Right lobe of liver (tissue), 6 donors: ENCODE results near the gene FZD2. TPM values are rescaled to one million over a fixed set of nuclear protein-coding genes. Genes with fewer than 3 reads are reported as not detected.
A peak's percentile ranks its signal among the peaks of the same experiment; 100 is the strongest.
"Not testable (repeated sequence)": the region's sequence is repeated elsewhere in the genome, so short reads cannot be mapped to it uniquely, and the experiment has no call there.

Experiments used
- ATAC-seq, 4 donors: fragments of 200-7000 bp; cut with Tn5 transposase; one replicate each; pipeline ENCODE4 v1.9.1; 2020; ENCODE audit warnings: mild to moderate bottlenecking in 4 of 4, moderate library complexity in 4 of 4
- DNase-seq, 3 donors: peaks; one replicate each; pipeline ENCODE4 v3.0.0-alpha.2; 2020
- H3K27ac ChIP-seq, 3 donors: fragments of 200-600 bp; one replicate each; pipeline ENCODE4 v1.8.0; 2022
- H3K27me3 ChIP-seq, 2 donors: fragments of 200-600 bp; one replicate each; pipeline ENCODE4 v1.8.0; 2022
- H3K36me3 ChIP-seq, 4 donors: fragments of 200-600 bp; sonication (generic) in 1 of 4; one replicate each; pipeline versions ENCODE4 v1.5.1 to v1.8.0; 2017 to 2022; ENCODE audit warnings: control low read depth in 1 of 4
- H3K4me1 ChIP-seq, 4 donors: fragments of 200-600 bp; sonication (generic) in 1 of 4; one replicate each; pipeline versions ENCODE4 v1.5.1 to v1.8.0; 2017 to 2022; ENCODE audit warnings: control low read depth in 1 of 4
- H3K4me3 ChIP-seq, 3 donors: fragments of 200-600 bp; one replicate each; pipeline ENCODE4 v1.8.0; 2022
- H3K9me3 ChIP-seq, 4 donors: fragments of 200-600 bp; sonication (generic) in 1 of 4; one replicate each; pipeline versions ENCODE4 v1.5.1 to v1.8.0; 2017 to 2022; ENCODE audit warnings: control low read depth in 1 of 4
- CTCF ChIP-seq, 4 donors: fragments of 200-600 bp in 3 of 4; fragments of 450-650 bp in 1 of 4; IDR thresholded peaks; one replicate each; pipeline versions ENCODE4 v1.5.1 to v1.8.0; 2016 to 2022; ENCODE audit warnings: antibody characterized with exemption in 4 of 4, mild to moderate bottlenecking in 2 of 4
- POLR2A ChIP-seq: fragments of 450-650 bp; IDR thresholded peaks from one replicate; pipeline ENCODE4 v1.6.1; 2017; ENCODE audit warnings: antibody characterized with exemption, mild to moderate bottlenecking
- WGBS: methylation state at CpG from one replicate; pipeline ENCODE4 v1.1.6; 2018; ENCODE audit warnings: low coverage, low lambda C conversion rate; ENCODE audit not compliant: insufficient coverage; ENCODE audit errors: missing lambda C conversion rate; 5-methylcytosine and 5-hydroxymethylcytosine counted together
- intact Hi-C, 2 donors: fragments of 100-400 bp; cut with DNase I; formaldehyde crosslinking; loops; one replicate each; pipeline versions ENCODE4 v1.11.2 to v1.14.1; 2022
- long read RNA-seq: library from polyadenylated mRNA; unstranded; transcript quantifications from one replicate; pipeline ENCODE4 v2.0.0, GENCODE V29; 2019
- total RNA-seq, 6 experiments: library from RNA; depleted of rRNA in 2 of 6; stranded (reverse); fragments of >200 nt in 2 of 6; fragmentation: NEBNext Ultra II Directional in 3 of 6; extraction: Animal tissue kit (Norgen Biotek cat#: 25700) in 3 of 6; gene quantifications; one replicate each; pipeline versions ENCODE4 v1.1.0 to v1.2.4, GENCODE V29; 2016 to 2023
- donor health status: DM: no; HTN: yes; CAD: no.
- donor health status: DM: no; HTN: no; CAD: no.
- donor health status: DM: no; HTN: no; CAD: no.
- donor health status: DM: no; HTN: yes; CAD: no.
- donor health status: DM: no; HTN: yes; CAD: no.

FZD2 gene
- total RNA-seq = under 1 TPM; 0.11 to 0.64 (median 0.28) TPM
- long read RNA-seq = 0 reads

DNA sequence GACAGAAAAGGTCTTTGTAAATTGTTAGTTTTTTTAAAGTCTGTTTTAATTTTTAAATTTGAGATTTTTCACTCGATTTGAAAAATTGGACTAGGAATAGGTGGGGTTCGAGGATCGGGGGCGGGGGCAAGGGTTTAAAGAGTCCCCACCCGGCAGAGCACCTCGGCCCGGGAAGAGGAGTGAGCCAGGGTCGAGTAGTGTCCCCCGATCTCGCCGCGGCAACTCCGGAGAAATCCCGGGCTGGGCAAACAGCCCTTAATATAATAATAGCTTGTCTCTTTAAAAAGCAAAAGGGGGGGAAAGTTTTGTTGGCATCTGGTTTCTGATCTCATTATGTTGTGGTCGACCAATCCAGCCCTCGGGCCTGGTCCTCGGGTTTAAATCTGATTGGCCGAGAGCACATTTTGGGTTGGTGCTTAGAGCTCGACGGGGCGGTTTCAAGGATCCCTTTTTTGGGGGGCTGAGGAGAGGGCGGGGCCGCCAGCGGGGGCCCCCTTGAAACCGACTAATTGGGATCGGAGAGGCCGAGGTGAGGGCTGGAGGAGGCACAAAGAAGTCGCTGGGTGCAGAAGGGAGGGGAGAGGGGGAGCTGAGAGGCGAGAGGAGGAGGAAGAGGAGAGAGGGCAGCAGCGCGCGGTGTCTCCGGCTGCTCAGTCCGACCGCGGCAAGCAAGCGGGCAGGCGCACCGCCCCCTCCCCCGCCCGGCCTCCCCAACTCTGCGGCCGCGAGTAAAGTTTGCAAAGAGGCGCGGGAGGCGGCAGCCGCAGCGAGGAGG lies at the start of gene FZD2:
TSS of gene FZD2 (plus strand) at position 653 of the 775 bp plus-strand sequence. CDS start 205 bp downstream, outside the sequence.
- no peaks in the 10 kb centered on the region for H3K36me3 ChIP-seq
- ATAC-seq (peak; percentile 65 to 77 (median 72)), DNase-seq (peak in 1 of 3 donors; percentile 33)
- H3K27ac ChIP-seq = no peak within 1 kb of the TSS
- peak within 1 kb of the TSS; percentile 29 to 49 (median 35) for H3K4me3 ChIP-seq
- H3K9me3 ChIP-seq = no peaks in the 10 kb centered on the region
- H3K4me1 ChIP-seq = peaks cover 0 to 11% (median 2%) of the 10 kb centered on the region in 4 donors
- no peak for TF ChIP-seq POLR2A
- TF ChIP-seq CTCF (IDR thresholded peaks at IDR 0.05) = no peak
- WGBS = 2% methylated on average over 34 of the region's 49 CpGs
- intact Hi-C loops = no loop called here
- H3K27me3 ChIP-seq = peaks cover 0 to 7% of the 10 kb centered on the region in 2 donors

GRCh38 chr17:44511241-44512134 lies 45.8 kb upstream of the FZD2 start:
- H3K27me3 ChIP-seq, ATAC-seq, H3K9me3 ChIP-seq, intact Hi-C loops, H3K27ac ChIP-seq, H3K4me1 ChIP-seq, DNase-seq, H3K36me3 ChIP-seq, H3K4me3 ChIP-seq: not testable (repeated sequence)
- WGBS = 25% methylated on average over 13 of the region's 14 CpGs

DNA sequence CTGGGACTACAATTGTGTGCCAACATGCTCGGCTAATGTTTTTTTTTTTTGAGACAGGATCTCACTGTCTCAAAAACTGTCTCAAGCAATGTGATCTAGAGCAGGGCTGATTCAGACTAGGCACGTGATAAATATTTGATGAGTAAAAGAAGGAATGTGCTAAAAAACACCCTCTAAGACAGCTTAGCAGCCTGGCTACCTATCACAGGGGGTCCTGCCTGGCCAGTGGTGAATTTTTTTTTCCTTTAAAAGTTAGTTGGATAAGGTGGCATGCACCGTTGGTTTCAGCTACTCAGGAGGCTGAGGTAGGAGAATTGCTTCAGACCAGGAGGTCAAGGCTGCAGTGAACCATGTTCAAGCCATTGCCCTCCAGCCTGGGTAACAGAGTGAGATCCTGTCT lies 39.3 kb upstream of the FZD2 start:
- H3K9me3 ChIP-seq = no peaks in the 10 kb centered on the region
- DNase-seq (no peak), ATAC-seq (no peak)
- no peaks in the 10 kb centered on the region for H3K27me3 ChIP-seq
- no peaks in the 10 kb centered on the region for H3K36me3 ChIP-seq
- 33% methylated on average over 3 of the region's 3 CpGs for WGBS
- TF ChIP-seq POLR2A = no peak
- no peak for TF ChIP-seq CTCF (IDR thresholded peaks at IDR 0.05)
- no peak overlapping the region for H3K4me3 ChIP-seq
- no peak overlapping the region for H3K27ac ChIP-seq
- no peaks in the 10 kb centered on the region for H3K4me1 ChIP-seq
- intact Hi-C loops = no loop called here

- no peak for TF ChIP-seq POLR2A
- TF ChIP-seq CTCF (IDR thresholded peaks at IDR 0.05) = peak; percentile 38 to 55 (median 46)
- 50% methylated on average over 6 of the region's 14 CpGs for WGBS
- Histone ChIP-seq H3K9me3 (no peaks in the 10 kb centered on the region), H3K4me1 (no peaks in the 10 kb centered on the region), H3K36me3 (no peaks in the 10 kb centered on the region), H3K27me3 (no peaks in the 10 kb centered on the region), H3K27ac (no peak overlapping the region), H3K4me3 (no peak overlapping the region)
- ATAC-seq = peak; percentile 83 to 88 (median 86)
- intact Hi-C loops = no loop called here
- DNase-seq = peak; percentile 66 to 72 (median 72)
These were observed 34.2 kb upstream of the FZD2 start for GRCh38 chr17:44522883-44523671.
